Fibroblast of villous mesenchyme (primary cell): Measurements from ENCODE around the gene EEF2. TPM values are rescaled to one million over a fixed set of nuclear protein-coding genes. Genes with fewer than 3 reads are reported as not detected.
"Not testable (repeated sequence)": the region's sequence is repeated elsewhere in the genome, so short reads cannot be mapped to it uniquely, and the experiment has no call there.

Source experiments
- DNase-seq: peaks from one replicate; pipeline ENCODE4 v3.0.0-alpha.2; 2010; ENCODE audit warnings: low read depth
- H3K4me3 ChIP-seq: 2 replicates; pipeline ENCODE4 v1.5.1; 2011; ENCODE audit warnings: low read depth, mild to moderate bottlenecking, low read length
- CTCF ChIP-seq: IDR thresholded peaks from 2 replicates; pipeline ENCODE4 v1.5.1; 2012; ENCODE audit warnings: low read depth, mild to moderate bottlenecking, low read length; ENCODE audit not compliant: insufficient read depth
- total RNA-seq: library from RNA; depleted of rRNA; stranded (reverse); fragments of >200 nt; gene quantifications from 2 replicates; pipeline ENCODE4 v1.2.3, GENCODE V29; 2012

The EEF2 gene
- total RNA-seq, 1 donor = 1,932 TPM

GRCh38 chr19:3975144-3975543 lies 10.1 kb downstream of the EEF2 start:
- TF ChIP-seq CTCF = no peak
- no peak for DNase-seq

GRCh38 chr19:3970808-3971598 lies 14.3 kb downstream of the EEF2 start, which contains the start of gene DAPK3:
TSS of gene DAPK3 (minus strand) at chr19:3971099. CDS start at chr19:3969735, 1,364 bp downstream.
- TF ChIP-seq CTCF = no peak
- H3K4me3 ChIP-seq = peak within 1 kb of the TSS; percentile 99
- DNase-seq = peak; percentile 98

More at GRCh38 chr19:3975144-3975543, 10.1 kb downstream of the EEF2 start:
- H3K4me3 ChIP-seq = no peak overlapping the region

GRCh38 chr19:3970313-3970807 lies 14.9 kb downstream of the EEF2 start:
- peak overlapping the region; percentile 99 for H3K4me3 ChIP-seq
- TF ChIP-seq CTCF = no peak
- no peak for DNase-seq

GRCh38 chr19:3969435-3970312 lies 15.6 kb downstream of the EEF2 start:
- peak; percentile 36 for TF ChIP-seq CTCF
- peak; percentile 75 for DNase-seq
- peak overlapping the region; percentile 99 for H3K4me3 ChIP-seq

- no peak for TF ChIP-seq CTCF
- peak; percentile 100 for DNase-seq
- H3K4me3 ChIP-seq = peak overlapping the region; percentile 99
These were observed 16.5 kb downstream of the EEF2 start for GRCh38 chr19:3968556-3969434.

GRCh38 chr19:3967983-3968382 lies 17.3 kb downstream of the EEF2 start:
- H3K4me3 ChIP-seq, DNase-seq: not testable (repeated sequence)
